HEK293 (cell line): Measurements from ENCODE around the gene HINT2.

ENCODE experiments used
- CTCF ChIA-PET: fragments of 350-600 bp; formaldehyde crosslinking; extraction: SDS; loops from one replicate; lab custom pipeline; 2021; ENCODE audit warnings: antibody characterized with exemption; lab: Yijun Ruan, JAX
- POLR2A ChIA-PET: fragments of 300-600 bp; formaldehyde crosslinking; extraction: SDS; loops from one replicate; lab custom pipeline; 2020; ENCODE audit warnings: antibody characterized with exemption, inconsistent platforms; lab: Yijun Ruan, JAX
- H3K27ac ChIP-seq: fragments of 200-500 bp; sonication (Bioruptor generic); 2 replicates; pipeline ENCODE4 v1.5.1; 2014; ENCODE audit warnings: low read depth, low read length, control low read depth, inconsistent platforms; ENCODE audit errors: extremely low read depth
- H3K36me3 ChIP-seq, 2 experiments: fragments of 200-500 bp in 1 of 2; sonication (Bioruptor generic) in 1 of 2; 1 replicate in 1 of 2; 2 replicates in 1 of 2; pipeline ENCODE4 v1.5.1; 2014 to 2017; ENCODE audit warnings: inconsistent platforms in 2 of 2, low read length in 2 of 2; ENCODE audit not compliant: control insufficient read depth in 2 of 2, insufficient read depth in 1 of 2
- H3K4me1 ChIP-seq: fragments of 200-500 bp; sonication (Bioruptor generic); 2 replicates; pipeline ENCODE4 v1.5.1; 2014; ENCODE audit warnings: mild to moderate bottlenecking, low read length, inconsistent platforms; ENCODE audit not compliant: control insufficient read depth, insufficient read depth
- H3K4me3 ChIP-seq: 2 replicates; pipeline ENCODE4 v1.5.1; 2011; ENCODE audit warnings: low read depth, mild to moderate bottlenecking, control low read depth, low read length, moderate library complexity
- H3K9me3 ChIP-seq: fragments of 200-500 bp; sonication (Bioruptor generic); 2 replicates; pipeline ENCODE4 v1.5.1; 2014; ENCODE audit warnings: low read depth, low read length, inconsistent platforms; ENCODE audit not compliant: control insufficient read depth, insufficient read depth
- KLF7 ChIP-seq: fragments of 450-650 bp; formaldehyde crosslinking; IDR thresholded peaks from 2 replicates; pipeline ENCODE4 v1.5.1; 2016; ENCODE audit warnings: missing biosample characterization, missing genetic modification characterization, borderline replicate concordance
- MEIS1 ChIP-seq: sonication (generic); formaldehyde crosslinking; IDR thresholded peaks from 2 replicates; pipeline ENCODE4 v1.8.1; 2022; ENCODE audit warnings: missing genetic modification reagents, mild to moderate bottlenecking, borderline replicate concordance
- OSR2 ChIP-seq: fragments of 450-650 bp; formaldehyde crosslinking; IDR thresholded peaks from 2 replicates; pipeline ENCODE4 v1.5.1; 2016; ENCODE audit warnings: missing biosample characterization, missing genetic modification characterization
- SCRT1 ChIP-seq: fragments of 450-650 bp; formaldehyde crosslinking; IDR thresholded peaks from 2 replicates; pipeline ENCODE4 v1.5.1; 2016; ENCODE audit warnings: missing biosample characterization, missing genetic modification characterization, borderline replicate concordance
- YY2 ChIP-seq: fragments of 450-650 bp; formaldehyde crosslinking; IDR thresholded peaks from 2 replicates; pipeline ENCODE4 v1.5.1; 2016; ENCODE audit warnings: missing biosample characterization, missing genetic modification characterization
- ZBTB48 ChIP-seq: fragments of 450-650 bp; formaldehyde crosslinking; IDR thresholded peaks from 2 replicates; pipeline ENCODE4 v1.5.1; 2016; ENCODE audit warnings: missing biosample characterization, missing genetic modification characterization
- ZBTB8A ChIP-seq: fragments of 450-650 bp; formaldehyde crosslinking; IDR thresholded peaks from 2 replicates; pipeline ENCODE4 v1.5.1; 2016; ENCODE audit warnings: missing biosample characterization, missing genetic modification characterization
- ZFP41 ChIP-seq: fragments of 450-650 bp; formaldehyde crosslinking; IDR thresholded peaks from 2 replicates; pipeline ENCODE4 v1.5.1; 2016; ENCODE audit warnings: missing biosample characterization, missing genetic modification characterization, borderline replicate concordance
- ZFP69B ChIP-seq: fragments of 450-650 bp; formaldehyde crosslinking; IDR thresholded peaks from 2 replicates; pipeline ENCODE4 v1.5.1; 2016; ENCODE audit warnings: missing biosample characterization, missing genetic modification characterization
- ZIC2 ChIP-seq: fragments of 450-650 bp; formaldehyde crosslinking; IDR thresholded peaks from 2 replicates; pipeline ENCODE4 v1.5.1; 2016; ENCODE audit warnings: missing biosample characterization, missing genetic modification characterization
- ZNF157 ChIP-seq: fragments of 450-650 bp; formaldehyde crosslinking; IDR thresholded peaks from 2 replicates; pipeline ENCODE4 v1.5.1; 2016; ENCODE audit warnings: missing biosample characterization, missing genetic modification characterization
- ZNF214 ChIP-seq: fragments of 450-650 bp; formaldehyde crosslinking; IDR thresholded peaks from 2 replicates; pipeline ENCODE4 v1.5.1; 2017; ENCODE audit warnings: missing biosample characterization, mild to moderate bottlenecking, missing genetic modification characterization, borderline replicate concordance
- ZNF341 ChIP-seq: fragments of 450-650 bp; formaldehyde crosslinking; IDR thresholded peaks from 2 replicates; pipeline ENCODE4; 2016; ENCODE audit warnings: low read depth, missing biosample characterization, missing genetic modification characterization
- ZNF37A ChIP-seq: fragments of 450-650 bp; IDR thresholded peaks from 2 replicates; pipeline ENCODE4 v1.5.1; 2018; ENCODE audit warnings: missing biosample characterization, missing genetic modification characterization
- ZNF560 ChIP-seq: fragments of 450-650 bp; formaldehyde crosslinking; IDR thresholded peaks from 2 replicates; pipeline ENCODE4 v1.5.1; 2017; ENCODE audit warnings: missing biosample characterization, missing genetic modification characterization, borderline replicate concordance
- ZNF660 ChIP-seq: fragments of 450-650 bp; IDR thresholded peaks from 2 replicates; pipeline ENCODE4 v1.5.1; 2018; ENCODE audit warnings: missing biosample characterization, mild to moderate bottlenecking, missing genetic modification characterization
- ZNF843 ChIP-seq: fragments of 450-650 bp; formaldehyde crosslinking; IDR thresholded peaks from 2 replicates; pipeline ENCODE4 v1.5.1; 2016; ENCODE audit warnings: missing biosample characterization, missing genetic modification characterization
- TF ChIP-seq, protein P1 (sequence below): fragments of 450-650 bp; formaldehyde crosslinking; IDR thresholded peaks from 2 replicates; pipeline ENCODE4 v1.5.1; 2016; ENCODE audit warnings: missing biosample characterization, missing genetic modification characterization, low read depth
- TF ChIP-seq, protein P2 (sequence below): fragments of 450-650 bp; IDR thresholded peaks from 2 replicates; pipeline ENCODE4 v1.5.1; 2018; ENCODE audit warnings: missing biosample characterization, mild to moderate bottlenecking, missing genetic modification characterization
- TF ChIP-seq, protein P3 (sequence below): fragments of 450-650 bp; formaldehyde crosslinking; IDR thresholded peaks from 2 replicates; pipeline ENCODE4 v1.5.1; 2016; ENCODE audit warnings: missing biosample characterization, missing genetic modification characterization

HINT2 gene

DNA sequence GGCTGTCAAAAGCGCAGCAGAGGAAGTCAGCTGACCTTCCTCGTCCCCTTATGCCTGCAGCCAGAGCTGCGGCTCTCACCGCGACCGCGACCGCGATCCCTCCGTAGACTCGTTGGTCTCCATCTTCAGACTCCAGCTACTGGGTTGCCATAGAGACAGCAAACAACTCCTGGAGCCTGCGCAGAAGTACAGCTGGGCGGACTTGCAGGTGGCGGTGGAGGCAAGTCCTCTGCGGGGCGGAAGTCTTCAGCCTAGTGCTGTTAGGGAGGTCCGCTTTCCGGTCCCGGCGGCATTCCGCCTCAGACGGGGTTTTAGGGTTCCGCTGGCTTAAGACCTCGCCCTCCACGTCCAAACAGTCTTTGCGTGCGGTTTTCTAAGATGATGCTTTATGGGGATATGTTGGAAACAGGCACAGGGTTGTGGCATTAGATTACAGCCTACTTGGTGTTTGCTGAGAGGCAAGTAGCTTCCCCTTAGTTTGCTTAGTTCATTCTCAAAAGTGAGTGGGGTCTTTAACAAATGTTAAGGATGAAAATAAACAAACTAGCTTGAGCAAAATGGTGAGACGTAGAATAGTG lies 2.7 kb downstream of the HINT2 start, which contains the start of gene SPAG8 (continued):
- TF ChIP-seq, protein P1, sequence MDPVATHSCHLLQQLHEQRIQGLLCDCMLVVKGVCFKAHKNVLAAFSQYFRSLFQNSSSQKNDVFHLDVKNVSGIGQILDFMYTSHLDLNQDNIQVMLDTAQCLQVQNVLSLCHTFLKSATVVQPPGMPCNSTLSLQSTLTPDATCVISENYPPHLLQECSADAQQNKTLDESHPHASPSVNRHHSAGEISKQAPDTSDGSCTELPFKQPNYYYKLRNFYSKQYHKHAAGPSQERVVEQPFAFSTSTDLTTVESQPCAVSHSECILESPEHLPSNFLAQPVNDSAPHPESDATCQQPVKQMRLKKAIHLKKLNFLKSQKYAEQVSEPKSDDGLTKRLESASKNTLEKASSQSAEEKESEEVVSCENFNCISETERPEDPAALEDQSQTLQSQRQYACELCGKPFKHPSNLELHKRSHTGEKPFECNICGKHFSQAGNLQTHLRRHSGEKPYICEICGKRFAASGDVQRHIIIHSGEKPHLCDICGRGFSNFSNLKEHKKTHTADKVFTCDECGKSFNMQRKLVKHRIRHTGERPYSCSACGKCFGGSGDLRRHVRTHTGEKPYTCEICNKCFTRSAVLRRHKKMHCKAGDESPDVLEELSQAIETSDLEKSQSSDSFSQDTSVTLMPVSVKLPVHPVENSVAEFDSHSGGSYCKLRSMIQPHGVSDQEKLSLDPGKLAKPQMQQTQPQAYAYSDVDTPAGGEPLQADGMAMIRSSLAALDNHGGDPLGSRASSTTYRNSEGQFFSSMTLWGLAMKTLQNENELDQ = no peak
- TF ChIP-seq ZNF660 = peak; percentile 38; the same call in 1 of the 2 replicates

DNA sequence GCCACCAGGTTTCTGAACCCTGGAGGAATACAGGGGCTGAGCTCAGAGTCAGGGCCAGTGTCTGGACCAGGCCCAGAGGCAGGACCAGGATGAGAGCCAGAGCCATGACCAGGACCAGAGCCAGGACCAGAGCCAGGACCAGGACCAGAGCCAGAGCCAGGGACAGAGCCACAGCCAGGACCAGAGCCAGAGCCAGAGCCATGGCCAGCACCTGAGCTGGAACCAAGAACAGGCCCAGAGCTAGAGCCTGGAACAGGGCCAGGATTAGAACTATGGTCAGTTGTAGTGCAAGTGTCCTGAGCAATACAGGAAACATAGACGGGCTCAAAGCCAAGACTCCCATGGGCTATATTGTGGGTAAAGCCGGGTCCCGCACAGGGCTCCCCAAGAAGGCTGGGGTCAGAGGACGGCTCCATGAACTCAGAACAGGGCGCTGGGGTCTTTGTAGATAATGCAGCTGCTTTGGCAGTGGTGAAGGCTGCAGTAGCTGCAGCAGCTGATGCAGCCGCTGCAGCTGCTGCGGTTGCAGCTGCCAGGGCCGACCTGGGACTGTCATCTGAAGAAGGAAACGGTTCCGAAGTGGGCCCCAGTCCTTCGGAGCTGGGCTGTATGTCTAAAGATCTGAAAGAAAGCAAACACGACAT lies 3.3 kb downstream of the HINT2 start:
- TF ChIP-seq YY2 (no peak), ZFP69B (tag by site-specific recombination) (peak; percentile 95; the same call in 1 of the 2 replicates)
- TF ChIP-seq, protein P2, sequence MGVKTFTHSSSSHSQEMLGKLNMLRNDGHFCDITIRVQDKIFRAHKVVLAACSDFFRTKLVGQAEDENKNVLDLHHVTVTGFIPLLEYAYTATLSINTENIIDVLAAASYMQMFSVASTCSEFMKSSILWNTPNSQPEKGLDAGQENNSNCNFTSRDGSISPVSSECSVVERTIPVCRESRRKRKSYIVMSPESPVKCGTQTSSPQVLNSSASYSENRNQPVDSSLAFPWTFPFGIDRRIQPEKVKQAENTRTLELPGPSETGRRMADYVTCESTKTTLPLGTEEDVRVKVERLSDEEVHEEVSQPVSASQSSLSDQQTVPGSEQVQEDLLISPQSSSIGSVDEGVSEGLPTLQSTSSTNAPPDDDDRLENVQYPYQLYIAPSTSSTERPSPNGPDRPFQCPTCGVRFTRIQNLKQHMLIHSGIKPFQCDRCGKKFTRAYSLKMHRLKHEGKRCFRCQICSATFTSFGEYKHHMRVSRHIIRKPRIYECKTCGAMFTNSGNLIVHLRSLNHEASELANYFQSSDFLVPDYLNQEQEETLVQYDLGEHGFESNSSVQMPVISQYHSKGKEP = peak; percentile 99
- H3K36me3 ChIP-seq = peaks cover 0 to 38% of the 10 kb centered on the region in 2 experiments; a peak in 1 of 3 replicates
- H3K4me3 ChIP-seq = peak overlapping the region; percentile 42
- no peak overlapping the region for H3K27ac ChIP-seq
- no peaks in the 10 kb centered on the region for H3K9me3 ChIP-seq
- H3K4me1 ChIP-seq = no peaks in the 10 kb centered on the region
- ChIA-PET CTCF (interaction anchor here (0.7 to 4.3 kb wide), 8 partner anchors 14 to 115 kb away, joined by 3 to 46 read pairs (median 5); no protein-coding TSS in a partner anchor), POLR2A (interaction anchor here (0.6 to 2.1 kb wide), 7 partner anchors 13 to 154 kb away, joined by 3 to 6 read pairs (median 4); partner anchors contain the start of genes CCDC107, CREB3, FAM221B and RMRP)

DNA sequence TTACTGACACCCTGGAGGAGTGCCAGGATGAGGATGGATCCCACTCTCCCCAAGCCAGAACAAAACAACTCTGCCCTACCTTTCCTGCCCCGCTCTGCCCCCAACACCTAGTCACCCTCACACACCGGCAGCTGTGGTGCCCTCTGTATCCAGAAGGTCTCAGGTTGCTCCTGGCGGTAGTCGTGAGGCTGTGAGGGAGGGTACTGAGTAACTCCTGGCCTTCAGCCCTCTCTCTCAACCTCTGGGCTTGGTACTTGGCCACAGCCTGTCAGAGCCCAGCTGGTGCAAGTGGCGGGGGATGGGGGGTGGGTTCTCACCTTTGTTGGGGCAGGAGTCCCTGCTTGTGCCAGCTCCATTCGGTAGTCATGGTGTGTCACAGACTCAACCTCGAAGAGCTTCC lies 4.7 kb downstream of the HINT2 start:
- Histone ChIP-seq H3K27ac (no peak overlapping the region), H3K9me3 (no peaks in the 10 kb centered on the region), H3K36me3 (peaks cover 0 to 52% of the 10 kb centered on the region in 2 experiments; a peak in 1 of 3 replicates), H3K4me1 (no peaks in the 10 kb centered on the region), H3K4me3 (no peak overlapping the region)
- TF ChIP-seq ZBTB48 (tag by site-specific recombination) = no peak
- no peak for TF ChIP-seq ZNF157
- TF ChIP-seq ZNF843 (tag by site-specific recombination) = no peak
- CTCF ChIA-PET = interaction anchor here (0.5 kb wide), 1 partner anchor 37 kb away, joined by 3 read pairs; no protein-coding TSS in a partner anchor
- POLR2A ChIA-PET = interaction anchor here (0.6 kb wide), 1 partner anchor 1639 kb away, joined by 3 read pairs; no protein-coding TSS in a partner anchor

DNA sequence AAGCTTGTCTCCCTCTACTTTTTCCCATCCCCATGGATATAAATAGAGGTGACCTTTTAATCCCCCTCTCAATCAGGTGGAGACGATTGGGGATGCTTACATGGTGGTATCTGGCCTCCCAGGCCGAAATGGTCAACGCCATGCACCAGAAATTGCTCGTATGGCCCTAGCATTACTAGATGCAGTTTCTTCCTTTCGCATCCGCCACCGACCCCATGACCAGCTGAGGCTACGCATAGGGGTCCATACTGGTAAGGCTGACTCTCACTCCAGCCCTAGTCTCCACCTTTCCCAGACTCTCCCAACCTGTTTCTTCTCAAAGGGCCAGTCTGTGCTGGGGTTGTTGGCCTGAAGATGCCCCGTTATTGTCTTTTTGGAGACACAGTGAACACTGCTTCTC lies 6.4 kb downstream of the HINT2 start:
- ChIA-PET CTCF (interaction anchor here (1.7 kb wide), 1 partner anchor 18 kb away, joined by 5 read pairs; no protein-coding TSS in a partner anchor), POLR2A (interaction anchor here (1.0 kb wide), 1 partner anchor 8 kb away, joined by 4 read pairs; no protein-coding TSS in a partner anchor)
- Histone ChIP-seq H3K4me3 (no peak overlapping the region), H3K27ac (no peak overlapping the region), H3K4me1 (no peaks in the 10 kb centered on the region), H3K36me3 (peaks cover 0 to 55% of the 10 kb centered on the region in 2 experiments; a peak in 1 of 3 replicates), H3K9me3 (no peaks in the 10 kb centered on the region)
- TF ChIP-seq ZNF37A (tag by site-specific recombination) = no peak
- no peak for TF ChIP-seq ZIC2 (tag by site-specific recombination)
- no peak for TF ChIP-seq ZNF341 (tag by site-specific recombination)
- TF ChIP-seq SCRT1 (tag by site-specific recombination) = no peak
- TF ChIP-seq, protein P3, sequence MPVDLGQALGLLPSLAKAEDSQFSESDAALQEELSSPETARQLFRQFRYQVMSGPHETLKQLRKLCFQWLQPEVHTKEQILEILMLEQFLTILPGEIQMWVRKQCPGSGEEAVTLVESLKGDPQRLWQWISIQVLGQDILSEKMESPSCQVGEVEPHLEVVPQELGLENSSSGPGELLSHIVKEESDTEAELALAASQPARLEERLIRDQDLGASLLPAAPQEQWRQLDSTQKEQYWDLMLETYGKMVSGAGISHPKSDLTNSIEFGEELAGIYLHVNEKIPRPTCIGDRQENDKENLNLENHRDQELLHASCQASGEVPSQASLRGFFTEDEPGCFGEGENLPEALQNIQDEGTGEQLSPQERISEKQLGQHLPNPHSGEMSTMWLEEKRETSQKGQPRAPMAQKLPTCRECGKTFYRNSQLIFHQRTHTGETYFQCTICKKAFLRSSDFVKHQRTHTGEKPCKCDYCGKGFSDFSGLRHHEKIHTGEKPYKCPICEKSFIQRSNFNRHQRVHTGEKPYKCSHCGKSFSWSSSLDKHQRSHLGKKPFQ (tag by site-specific recombination) = no peak
- no peak for TF ChIP-seq ZFP41 (tag by site-specific recombination)
- TF ChIP-seq, protein P1 = no peak
- no peak for TF ChIP-seq ZNF560 (tag by site-specific recombination)
- TF ChIP-seq KLF7 (tag by site-specific recombination) = no peak
- no peak for TF ChIP-seq MEIS1 (CRISPR knock-in tag)
- TF ChIP-seq ZFP69B (tag by site-specific recombination) = no peak
- no peak for TF ChIP-seq ZBTB8A (tag by site-specific recombination)
- TF ChIP-seq ZNF214 = no peak
- no peak for TF ChIP-seq OSR2 (tag by site-specific recombination)
